Measurements from ENCODE around the gene METTL23. TPM values are rescaled to one million over a fixed set of nuclear protein-coding genes. Genes with fewer than 3 reads are reported as not detected.

Gene METTL23
- total RNA-seq, 4 donors from 2014 or later: 20.7 to 31.4 (median 27.0) TPM

GRCh38 chr17:76700270-76700616 is 26.4 kb upstream of the METTL23 start:
- H3K4me3 ChIP-seq: peak overlapping the region in 1 of 4 donors; percentile 26
- H3K36me3 ChIP-seq: no peaks in the 10 kb centered on the region
- H3K27ac ChIP-seq: peak overlapping the region; percentile 55 to 83 (median 70)
- H3K9me3 ChIP-seq: no peaks in the 10 kb centered on the region
- no peak for TF ChIP-seq CTCF (IDR thresholded peaks at IDR 0.05)
- no peak for DNase-seq
- peaks cover 0 to 28% (median 0%) of the 10 kb centered on the region in 4 donors for H3K4me1 ChIP-seq
- H3K27me3 ChIP-seq: no peaks in the 10 kb centered on the region

- H3K27me3 ChIP-seq: no peaks in the 10 kb centered on the region
- H3K4me3 ChIP-seq: peak overlapping the region in 2 of 4 donors; percentile 13 to 26
- H3K36me3 ChIP-seq: no peaks in the 10 kb centered on the region
- no peaks in the 10 kb centered on the region for H3K9me3 ChIP-seq
- DNase-seq: peak in 2 of 3 donors; percentile 43 to 60
- H3K27ac ChIP-seq: peak overlapping the region; percentile 55 to 83 (median 70)
- TF ChIP-seq CTCF (IDR thresholded peaks at IDR 0.05) (no peak), POLR2A (IDR thresholded peaks at IDR 0.05) (no peak)
- peaks cover 0 to 28% (median 0%) of the 10 kb centered on the region in 4 donors for H3K4me1 ChIP-seq
Observed at GRCh38 chr17:76700617-76701470, 25.8 kb upstream of the METTL23 start.

GRCh38 chr17:76701471-76701967 is 25.1 kb upstream of the METTL23 start:
- H3K27ac ChIP-seq: peak overlapping the region; percentile 55 to 83 (median 70)
- peaks cover 0 to 28% (median 0%) of the 10 kb centered on the region in 4 donors for H3K4me1 ChIP-seq
- H3K9me3 ChIP-seq: no peaks in the 10 kb centered on the region
- H3K4me3 ChIP-seq: peak overlapping the region in 1 of 4 donors; percentile 26
- H3K36me3 ChIP-seq: no peaks in the 10 kb centered on the region
- no peak for DNase-seq
- no peaks in the 10 kb centered on the region for H3K27me3 ChIP-seq
- TF ChIP-seq POLR2A (IDR thresholded peaks at IDR 0.05): no peak
- no peak for TF ChIP-seq CTCF (IDR thresholded peaks at IDR 0.05)

- H3K9me3 ChIP-seq: no peaks in the 10 kb centered on the region
- TF ChIP-seq CTCF (IDR thresholded peaks at IDR 0.05) (no peak), POLR2A (IDR thresholded peaks at IDR 0.05) (no peak)
- H3K4me1 ChIP-seq: peaks cover 0 to 24% (median 0%) of the 10 kb centered on the region in 4 donors
- H3K36me3 ChIP-seq: no peaks in the 10 kb centered on the region
- H3K27me3 ChIP-seq: no peaks in the 10 kb centered on the region
- H3K4me3 ChIP-seq: no peak overlapping the region
- peak overlapping the region in 1 of 4 donors; percentile 83 for H3K27ac ChIP-seq
- DNase-seq: no peak
Observed at GRCh38 chr17:76702076-76702475, 24.6 kb upstream of the METTL23 start.

- no peak overlapping the region for H3K27ac ChIP-seq
Observed at GRCh38 chr17:76702941-76703637, 23.6 kb upstream of the METTL23 start.

More at GRCh38 chr17:76702941-76703637, 23.6 kb upstream of the METTL23 start:
- TF ChIP-seq CTCF (IDR thresholded peaks at IDR 0.05) (no peak), POLR2A (IDR thresholded peaks at IDR 0.05) (no peak)
- Histone ChIP-seq H3K36me3 (no peaks in the 10 kb centered on the region), H3K27me3 (no peaks in the 10 kb centered on the region), H3K9me3 (no peaks in the 10 kb centered on the region), H3K4me1 (peaks cover 0 to 18% (median 0%) of the 10 kb centered on the region in 4 donors), H3K4me3 (no peak overlapping the region)
- no peak for DNase-seq

All from Peyer's patch (tissue), 4 donors.